DOHH2 (cell line): Measurements from ENCODE around the gene MAST3.

Experiments
- H3F3A ChIP-seq: fragments of 200-600 bp; sonication (generic), shearing (Covaris generic); 2 replicates; pipeline ENCODE4 v1.6.0; 2016; ENCODE audit warnings: antibody characterized with exemption, mild to moderate bottlenecking; ENCODE audit not compliant: control insufficient read depth, insufficient read depth
- H3K27ac ChIP-seq: fragments of 200-600 bp; sonication (generic); 2 replicates; pipeline ENCODE4 v1.5.1; 2014; ENCODE audit warnings: low read depth, mild to moderate bottlenecking, low read length, moderate library complexity
- H3K27me3 ChIP-seq: fragments of 200-600 bp; sonication (generic); 2 replicates; pipeline ENCODE4 v1.6.1; 2014; ENCODE audit warnings: mild to moderate bottlenecking, low read length, mixed read lengths; ENCODE audit not compliant: control insufficient read depth
- H3K36me3 ChIP-seq: fragments of 200-600 bp; sonication (generic); 2 replicates; pipeline ENCODE4 v1.6.1; 2014; ENCODE audit warnings: mild to moderate bottlenecking, low read length, moderate library complexity, mixed read lengths; ENCODE audit not compliant: control insufficient read depth
- H3K4me1 ChIP-seq: fragments of 200-600 bp; sonication (generic); 2 replicates; pipeline ENCODE4 v1.6.1; 2014; ENCODE audit warnings: mild to moderate bottlenecking, low read length, mixed read lengths; ENCODE audit not compliant: control insufficient read depth
- H3K4me2 ChIP-seq: fragments of 200-600 bp; sonication (generic); 2 replicates; pipeline ENCODE4 v1.6.0; 2014; ENCODE audit warnings: mild to moderate bottlenecking, low read length, moderate library complexity
- H3K4me3 ChIP-seq: fragments of 200-600 bp; sonication (generic); 2 replicates; pipeline ENCODE4 v1.5.1; 2014; ENCODE audit warnings: mild to moderate bottlenecking, low read length, mixed read lengths
- H3K79me2 ChIP-seq: fragments of 200-600 bp; sonication (generic); 2 replicates; pipeline ENCODE4 v1.6.1; 2014; ENCODE audit warnings: mild to moderate bottlenecking, low read length, mixed read lengths; ENCODE audit not compliant: control insufficient read depth
- H3K9me2 ChIP-seq: fragments of 200-600 bp; sonication (generic); replicated peaks from 2 replicates; pipeline ENCODE4 v1.6.1; 2014; ENCODE audit warnings: mild to moderate bottlenecking, low read length, mixed read lengths; ENCODE audit not compliant: control insufficient read depth
- H3K9me3 ChIP-seq: fragments of 200-600 bp; sonication (generic); 2 replicates; pipeline ENCODE4 v1.6.1; 2014; ENCODE audit warnings: antibody characterized with exemption, low read length, mixed read lengths; ENCODE audit not compliant: control insufficient read depth, insufficient read depth
- H4K20me1 ChIP-seq: fragments of 200-600 bp; sonication (generic); 2 replicates; pipeline ENCODE4 v1.6.0; 2014; ENCODE audit warnings: low read depth, mild to moderate bottlenecking, antibody characterized with exemption, low read length, moderate library complexity; ENCODE audit not compliant: control insufficient read depth, insufficient read depth
- CTCF ChIP-seq: fragments of 200-600 bp; sonication (generic); IDR thresholded peaks from one replicate; pipeline ENCODE4 v1.5.1; 2014; ENCODE audit warnings: antibody characterized with exemption, mild to moderate bottlenecking, low read depth, low read length; ENCODE audit not compliant: poor library complexity, severe bottlenecking
- EZH2phosphoT487 ChIP-seq: fragments of 200-600 bp; sonication (generic); IDR thresholded peaks from 2 replicates; pipeline ENCODE4 v1.6.1; 2017; ENCODE audit warnings: borderline replicate concordance, mild to moderate bottlenecking, antibody characterized with exemption, low read length, moderate library complexity, mixed read lengths

Gene MAST3

DNA sequence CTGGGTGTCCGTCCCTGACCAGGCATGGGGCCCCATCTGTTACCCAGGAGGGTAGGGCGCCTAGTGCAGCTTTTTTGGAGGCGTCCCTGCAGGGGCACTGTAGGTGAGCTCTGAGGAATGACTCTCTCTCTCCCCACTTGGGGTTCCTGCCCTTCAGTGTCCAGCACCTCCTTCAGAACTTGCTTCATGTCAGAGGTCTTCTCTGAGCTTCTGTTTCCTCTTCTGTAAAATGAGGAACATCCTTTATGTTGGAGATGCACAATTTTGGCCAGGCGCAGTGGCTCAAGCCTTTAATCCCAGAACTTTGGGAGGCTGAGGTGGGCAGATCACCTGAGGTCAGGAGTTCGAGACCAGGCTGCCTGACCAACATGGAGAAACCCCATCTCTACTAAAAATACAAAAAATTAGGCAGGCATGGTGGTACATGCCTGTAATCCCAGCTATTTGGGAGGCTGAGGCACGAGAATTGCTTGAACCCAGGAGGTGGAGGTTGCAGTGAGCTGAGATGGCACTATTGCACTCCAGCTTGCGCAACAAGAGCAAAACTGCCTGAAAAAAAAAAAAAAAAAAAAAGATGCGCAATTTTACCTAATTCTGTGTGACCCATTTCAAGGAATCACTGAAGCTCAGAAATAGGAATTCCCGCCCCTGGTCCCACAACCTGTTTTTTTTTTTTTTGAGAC, 40.2 kb downstream of the MAST3 start:
- Histone ChIP-seq H3K27ac (no peak overlapping the region), H3K27me3 (no peaks in the 10 kb centered on the region), H3K9me2 (no peaks in the 10 kb centered on the region), H3K79me2 (no peaks in the 10 kb centered on the region), H3K4me2 (no peak overlapping the region), H4K20me1 (no peaks in the 10 kb centered on the region), H3F3A (no peaks in the 10 kb centered on the region), H3K4me3 (no peak overlapping the region), H3K36me3 (peaks cover 22% of the 10 kb centered on the region), H3K4me1 (no peaks in the 10 kb centered on the region), H3K9me3 (no peaks in the 10 kb centered on the region)
- TF ChIP-seq EZH2phosphoT487 (no peak), CTCF (no peak)

DNA sequence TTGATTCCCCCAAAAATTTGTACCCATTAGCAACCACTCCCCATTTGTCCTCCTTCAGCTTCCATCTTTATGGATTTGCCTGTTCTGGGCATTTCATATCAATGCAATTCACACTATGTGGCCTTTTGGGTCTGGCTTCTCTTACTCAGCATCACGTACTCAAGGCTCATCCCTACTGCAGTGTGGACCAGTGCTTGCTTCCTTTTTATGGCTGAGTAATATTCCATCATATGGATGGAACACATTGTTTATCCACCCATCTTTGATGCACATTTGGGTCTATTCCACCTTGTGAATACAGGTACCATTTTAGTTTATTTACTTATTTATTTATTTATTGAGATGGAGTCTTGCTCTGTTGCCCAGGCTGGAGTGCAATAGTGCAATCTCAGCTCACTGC, 42.9 kb downstream of the MAST3 start:
- H3K27ac ChIP-seq = no peak overlapping the region
- no peaks in the 10 kb centered on the region for H3K9me3 ChIP-seq
- TF ChIP-seq CTCF = no peak
- no peak for TF ChIP-seq EZH2phosphoT487
- H3K4me2 ChIP-seq = no peak overlapping the region
- H3K36me3 ChIP-seq = peaks cover 33% of the 10 kb centered on the region
- H3F3A ChIP-seq = no peaks in the 10 kb centered on the region
- no peaks in the 10 kb centered on the region for H3K9me2 ChIP-seq
- no peak overlapping the region for H3K4me3 ChIP-seq
- no peaks in the 10 kb centered on the region for H3K27me3 ChIP-seq
- no peaks in the 10 kb centered on the region for H3K4me1 ChIP-seq
- H3K79me2 ChIP-seq = no peaks in the 10 kb centered on the region
- H4K20me1 ChIP-seq = no peaks in the 10 kb centered on the region

DNA sequence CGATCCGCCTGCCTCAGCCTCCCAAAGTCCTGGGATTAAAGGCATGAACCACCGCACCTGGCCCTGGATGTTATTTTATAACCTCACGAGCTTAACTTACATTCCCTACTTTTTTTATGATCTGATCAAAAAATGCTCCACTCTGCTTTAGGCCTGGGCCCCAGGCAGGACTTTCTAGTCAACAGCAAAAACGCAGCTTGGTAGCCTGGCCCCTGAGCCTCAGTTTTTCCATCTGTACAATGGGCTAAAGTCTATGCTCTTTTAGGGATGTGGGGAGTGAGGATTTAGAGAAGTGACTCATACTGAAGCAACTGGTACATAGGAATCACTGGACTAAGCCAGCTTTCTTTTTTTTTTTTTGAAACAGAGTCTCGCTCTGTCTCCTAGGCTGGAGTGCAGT, 43.5 kb downstream of the MAST3 start:
- peaks cover 39% of the 10 kb centered on the region for H3K36me3 ChIP-seq
- H4K20me1 ChIP-seq = no peaks in the 10 kb centered on the region
- TF ChIP-seq CTCF (no peak), EZH2phosphoT487 (no peak)
- H3K79me2 ChIP-seq = no peaks in the 10 kb centered on the region
- no peaks in the 10 kb centered on the region for H3F3A ChIP-seq
- H3K27me3 ChIP-seq = no peaks in the 10 kb centered on the region
- no peaks in the 10 kb centered on the region for H3K9me3 ChIP-seq
- H3K4me1 ChIP-seq = no peaks in the 10 kb centered on the region
- no peak overlapping the region for H3K4me2 ChIP-seq
- no peaks in the 10 kb centered on the region for H3K9me2 ChIP-seq
- no peak overlapping the region for H3K27ac ChIP-seq
- H3K4me3 ChIP-seq = no peak overlapping the region
